PC-3 (cell line): Measurements from ENCODE around the gene VTCN1. TPM values are rescaled to one million over a fixed set of nuclear protein-coding genes. Genes with fewer than 3 reads are reported as not detected.
A peak's percentile ranks its signal among the peaks of the same experiment; 100 is the strongest.

Source experiments
- ATAC-seq: fragments of 200-7000 bp; cut with Tn5 transposase; 2 replicates; pipeline ENCODE4 v1.9.1; 2020; ENCODE audit warnings: mild to moderate bottlenecking, moderate library complexity
- BruUV-seq: library from RNA; stranded (reverse); fragments of 400-500 nt; replicated peaks from 2 replicates; lab custom pipeline; 2021; lab: Mats Ljungman, UMichigan
- CTCF ChIA-PET: fragments of 300-600 bp; sonication (Branson Sonifier 250); formaldehyde crosslinking; loops from one replicate; lab custom pipeline; 2022; ENCODE audit warnings: antibody characterized with exemption; lab: Charles Lee
- POLR2A ChIA-PET: fragments of 300-600 bp; sonication (Branson Sonifier 250); formaldehyde crosslinking; loops from one replicate; lab custom pipeline; 2022; ENCODE audit warnings: antibody characterized with exemption; ENCODE audit not compliant: unreplicated experiment; lab: Charles Lee
- DNase-seq: peaks from one replicate; pipeline ENCODE4 v3.0.0-alpha.2; 2015
- H2AFZ ChIP-seq: fragments of 300-600 bp; sonication (generic); 2 replicates; pipeline ENCODE4 v1.6.0; 2016; ENCODE audit warnings: antibody characterized with exemption, low read length
- H3F3A ChIP-seq: fragments of 300-600 bp; sonication (generic); one replicate; pipeline ENCODE4 v1.6.0; 2017; ENCODE audit warnings: antibody characterized with exemption, low read length, control low read depth, mild to moderate bottlenecking; ENCODE audit not compliant: unreplicated experiment
- H3K27ac ChIP-seq: fragments of 300-600 bp; sonication (generic); 2 replicates; pipeline ENCODE4 v1.5.1; 2016; ENCODE audit warnings: mild to moderate bottlenecking, low read length
- H3K27me3 ChIP-seq: fragments of 300-600 bp; sonication (generic); 2 replicates; pipeline ENCODE4 v1.6.1; 2016; ENCODE audit warnings: low read length, mixed read lengths
- H3K36me3 ChIP-seq: fragments of 300-600 bp; sonication (generic); 2 replicates; pipeline ENCODE4 v1.6.1; 2016; ENCODE audit warnings: low read depth, mixed run types, low read length, mixed read lengths
- H3K4me1 ChIP-seq: fragments of 300-600 bp; sonication (generic); 2 replicates; pipeline ENCODE4 v1.5.1; 2016; ENCODE audit warnings: low read length; ENCODE audit not compliant: insufficient read depth
- H3K4me2 ChIP-seq: fragments of 300-600 bp; sonication (generic); 2 replicates; pipeline ENCODE4 v1.6.0; 2016; ENCODE audit warnings: low read length
- H3K4me3 ChIP-seq: fragments of 300-600 bp; sonication (generic); 2 replicates; pipeline ENCODE4 v1.5.1; 2016; ENCODE audit warnings: mild to moderate bottlenecking, low read length, mixed read lengths
- H3K79me2 ChIP-seq: fragments of 300-600 bp; sonication (generic); 2 replicates; pipeline ENCODE4 v1.6.1; 2017; ENCODE audit warnings: low read length, mixed read lengths
- H3K9ac ChIP-seq: fragments of 300-600 bp; sonication (generic); 2 replicates; pipeline ENCODE4 v1.6.0; 2016; ENCODE audit warnings: mild to moderate bottlenecking, low read length
- H3K9me2 ChIP-seq: fragments of 300-600 bp; sonication (generic); replicated peaks from 2 replicates; pipeline ENCODE4 v1.6.1; 2016; ENCODE audit warnings: mixed run types, low read length, mixed read lengths
- H3K9me3 ChIP-seq: fragments of 300-600 bp; sonication (generic); 2 replicates; pipeline ENCODE4 v1.6.1; 2016; ENCODE audit warnings: low read length, mixed read lengths
- H4K20me1 ChIP-seq: fragments of 300-600 bp; sonication (generic); 2 replicates; pipeline ENCODE4 v1.6.1; 2016; ENCODE audit warnings: low read length, mixed read lengths
- CTCF ChIP-seq: fragments of 300-600 bp; sonication (generic); conservative IDR thresholded peaks from 2 replicates; pipeline ENCODE4 v1.5.1; 2017; ENCODE audit warnings: antibody characterized with exemption, low read depth, mild to moderate bottlenecking, low read length
- EZH2 ChIP-seq: fragments of 300-600 bp; sonication (generic); IDR thresholded peaks from one replicate; pipeline ENCODE4 v1.6.1; 2017; ENCODE audit warnings: antibody characterized with exemption, mild to moderate bottlenecking, low read length; ENCODE audit not compliant: unreplicated experiment
- EZH2phosphoT487 ChIP-seq: fragments of 300-600 bp; sonication (generic); IDR thresholded peaks from 2 replicates; pipeline ENCODE4 v1.6.1; 2018; ENCODE audit warnings: mild to moderate bottlenecking, antibody characterized with exemption, low read length, borderline replicate concordance
- intact Hi-C: fragments of 100-400 bp; cut with micrococcal nuclease; formaldehyde crosslinking; loops from 2 replicates; pipeline ENCODE4 v1.9.0; 2023
- total RNA-seq: library from RNA; depleted of rRNA; stranded (reverse); fragments of >200 nt; gene quantifications from 2 replicates; pipeline ENCODE4 v1.2.3, GENCODE V29; 2014

VTCN1 gene
- total RNA-seq, 1 experiment from 2014 or later, result not detected

GRCh38 chr1:117146575-117147340 is 64.0 kb downstream of the VTCN1 start:
- no peaks in the 10 kb centered on the region for H3K9me2 ChIP-seq
- BruUV-seq, result no TSS peak
- POLR2A ChIA-PET, result interaction anchor here (0.6 to 0.7 kb wide), 2 partner anchors 15 to 18 kb away, joined by 3 to 4 read pairs; no protein-coding TSS in a partner anchor
- no peaks in the 10 kb centered on the region for H3K79me2 ChIP-seq
- peaks cover 12% of the 10 kb centered on the region for H3F3A ChIP-seq
- H3K27me3 ChIP-seq, result no peaks in the 10 kb centered on the region
- CTCF ChIA-PET, result interaction anchor here (0.6 to 1.1 kb wide), 3 partner anchors 18 to 611 kb away, joined by 3 to 4 read pairs (median 3); no protein-coding TSS in a partner anchor
- H3K36me3 ChIP-seq, result no peaks in the 10 kb centered on the region
- H4K20me1 ChIP-seq, result no peaks in the 10 kb centered on the region
- H2AFZ ChIP-seq, result no peak overlapping the region
- peaks cover 41% of the 10 kb centered on the region for H3K4me1 ChIP-seq
- peak overlapping the region; percentile 98 for H3K27ac ChIP-seq
- TF ChIP-seq CTCF (no peak), EZH2phosphoT487 (no peak), EZH2 (no peak)
- ATAC-seq, result peak; percentile 77
- peak; percentile 94 for DNase-seq
- intact Hi-C loops, result loop anchor here (2.0 to 5.0 kb wide), 3 partner anchors 18 to 136 kb away; partner anchors contain the start of gene TRIM45
- H3K9me3 ChIP-seq, result no peaks in the 10 kb centered on the region
- peak overlapping the region; percentile 83 for H3K4me2 ChIP-seq
- peak overlapping the region; percentile 85 for H3K9ac ChIP-seq
- no peak overlapping the region; the same call in 1 of the 2 replicates for H3K4me3 ChIP-seq

- no peak overlapping the region for H3K4me2 ChIP-seq
- H4K20me1 ChIP-seq, result no peaks in the 10 kb centered on the region
- peaks cover 12% of the 10 kb centered on the region for H3F3A ChIP-seq
- ChIA-PET CTCF (interaction anchor here (0.9 to 1.1 kb wide), 2 partner anchors 18 to 79 kb away, joined by 3 to 4 read pairs; no protein-coding TSS in a partner anchor), POLR2A (interaction anchor here (0.6 to 0.7 kb wide), 2 partner anchors 17 to 79 kb away, joined by 3 to 4 read pairs; no protein-coding TSS in a partner anchor)
- no peaks in the 10 kb centered on the region for H3K9me2 ChIP-seq
- H3K4me3 ChIP-seq, result no peak overlapping the region
- no peaks in the 10 kb centered on the region for H3K9me3 ChIP-seq
- peaks cover 41% of the 10 kb centered on the region for H3K4me1 ChIP-seq
- no peak for TF ChIP-seq CTCF
- TF ChIP-seq EZH2phosphoT487, result no peak
- TF ChIP-seq EZH2, result no peak
- H3K9ac ChIP-seq, result peak overlapping the region; percentile 51
- H3K36me3 ChIP-seq, result no peaks in the 10 kb centered on the region
- DNase-seq, result no peak
- intact Hi-C loops, result loop anchor here (2.0 to 5.0 kb wide), 3 partner anchors 17 to 136 kb away; partner anchors contain the start of gene TRIM45
- ATAC-seq, result no peak
- no peaks in the 10 kb centered on the region for H3K79me2 ChIP-seq
- H2AFZ ChIP-seq, result no peak overlapping the region
- no TSS peak for BruUV-seq
- H3K27me3 ChIP-seq, result no peaks in the 10 kb centered on the region
- H3K27ac ChIP-seq, result peak overlapping the region; percentile 98
Observed at GRCh38 chr1:117146072-117146471, 64.7 kb downstream of the VTCN1 start.
